NCI-H2196 treated with DMSO at 0.1 percent for 48 hours (cell line): Measurements from ENCODE around the gene ZIC2.
"Not testable (repeated sequence)": the region's sequence is repeated elsewhere in the genome, so short reads cannot be mapped to it uniquely, and the experiment has no call there.

Experiments used
- DNase-seq: peaks from one replicate; lab custom pipeline; 2025; ENCODE audit not compliant: unreplicated experiment; lab: John Stamatoyannopoulos, UW

The ZIC2 gene

DNA sequence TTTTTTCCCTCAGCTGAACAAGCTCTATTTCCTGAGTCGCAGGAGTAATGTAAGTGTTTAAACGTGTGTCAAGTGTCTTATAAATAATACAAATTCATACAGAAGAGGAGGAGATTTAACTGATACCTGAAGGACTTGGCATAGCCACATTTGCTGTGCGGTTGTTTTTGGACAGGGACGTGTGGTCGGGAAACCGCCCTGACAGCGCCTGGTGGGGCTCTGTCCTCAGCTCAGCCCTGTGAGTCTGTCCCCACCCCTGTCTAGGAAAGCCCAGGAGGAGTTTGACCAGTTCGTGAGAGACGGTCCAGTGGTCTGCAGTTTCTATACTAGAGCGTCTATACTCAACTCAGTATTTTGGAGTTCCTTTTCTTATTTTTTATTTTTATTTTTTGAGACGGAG lies 16.7 kb downstream of the ZIC2 start:
- no peak for DNase-seq

DNA sequence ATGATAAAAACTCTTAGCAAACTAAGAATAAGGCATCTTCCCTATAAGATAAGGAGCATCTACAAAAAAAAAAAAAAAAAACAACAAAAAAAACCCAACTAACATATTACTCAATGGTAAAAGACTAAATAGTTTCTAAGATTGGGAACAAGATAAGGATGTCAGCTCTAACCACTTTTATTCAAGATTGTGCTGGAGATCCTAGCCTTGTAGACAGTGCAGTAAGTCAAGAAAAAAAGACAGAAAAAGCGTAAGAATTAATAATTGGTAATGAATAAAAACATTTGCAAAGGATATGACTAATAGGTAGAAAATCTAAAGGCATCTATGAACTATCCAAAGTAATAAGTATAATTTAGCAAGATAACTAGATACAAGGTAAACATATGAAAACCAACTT lies 33.0 kb downstream of the ZIC2 start:
- DNase-seq: no peak

DNA sequence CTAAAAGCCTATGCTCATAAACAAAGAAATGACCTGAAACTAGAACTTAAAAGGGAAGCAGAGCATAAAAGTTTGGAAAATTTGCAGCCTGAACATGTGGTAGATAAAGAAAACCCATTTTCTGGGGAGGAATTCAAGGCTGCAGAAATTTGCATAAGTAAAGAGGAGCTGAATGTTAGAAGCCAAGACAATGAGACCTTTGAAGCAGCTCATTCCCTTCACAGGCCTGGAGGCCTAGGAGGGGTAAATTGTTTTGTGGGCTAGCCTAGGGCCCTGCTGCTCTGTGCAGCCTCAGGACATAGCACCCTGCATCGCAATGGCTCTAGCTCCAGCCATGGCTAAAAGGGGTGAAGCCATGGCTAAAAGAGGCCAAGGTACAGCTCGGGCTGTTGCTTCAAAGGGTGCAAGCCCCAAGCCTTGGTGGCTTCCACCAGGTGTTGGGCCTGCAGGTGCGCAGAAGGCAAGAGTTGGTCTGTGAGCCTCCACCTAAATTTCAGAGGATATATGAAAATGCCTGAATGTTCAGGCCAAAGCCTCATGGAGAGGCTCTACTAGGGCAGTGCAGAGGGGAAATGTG lies 38.3 kb downstream of the ZIC2 start:
- no peak for DNase-seq

DNA sequence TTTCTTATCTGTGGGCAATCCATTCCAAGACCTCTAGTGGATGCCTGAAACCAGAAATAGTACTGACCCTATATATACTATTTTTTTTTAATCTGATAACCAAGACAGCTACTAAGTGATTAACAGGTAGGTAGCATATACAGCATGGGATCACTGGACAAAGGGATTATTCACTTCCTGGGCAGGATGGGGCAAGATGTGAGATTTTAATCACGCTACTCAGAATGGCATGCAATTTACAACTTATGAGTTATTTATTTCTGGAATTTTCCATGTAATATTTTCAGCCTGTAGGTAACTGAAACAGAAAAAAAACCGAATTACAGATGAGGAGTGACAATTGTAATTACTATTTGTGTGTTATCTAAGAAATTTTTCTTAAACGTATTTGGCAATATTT lies 41.2 kb downstream of the ZIC2 start:
- DNase-seq: no peak

DNA sequence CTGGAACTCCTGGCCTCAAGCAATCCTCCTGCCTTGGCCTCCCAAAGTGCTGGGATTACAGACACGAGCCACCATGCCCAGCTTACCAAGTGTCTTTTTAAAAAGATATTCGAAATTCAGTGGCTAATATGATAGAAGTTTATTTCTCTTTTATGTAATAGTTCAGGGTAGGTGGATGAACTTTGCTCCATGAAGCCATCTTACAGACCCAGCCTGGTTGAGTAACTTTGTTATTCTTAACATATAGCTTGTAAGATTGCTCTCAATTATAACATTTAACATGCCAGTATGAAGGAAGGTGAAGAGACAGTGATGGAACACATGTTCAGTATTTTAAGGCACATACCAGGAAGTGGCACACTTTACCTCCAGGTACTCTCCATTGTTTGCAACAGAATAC lies 42.4 kb downstream of the ZIC2 start:
- no peak for DNase-seq

DNA sequence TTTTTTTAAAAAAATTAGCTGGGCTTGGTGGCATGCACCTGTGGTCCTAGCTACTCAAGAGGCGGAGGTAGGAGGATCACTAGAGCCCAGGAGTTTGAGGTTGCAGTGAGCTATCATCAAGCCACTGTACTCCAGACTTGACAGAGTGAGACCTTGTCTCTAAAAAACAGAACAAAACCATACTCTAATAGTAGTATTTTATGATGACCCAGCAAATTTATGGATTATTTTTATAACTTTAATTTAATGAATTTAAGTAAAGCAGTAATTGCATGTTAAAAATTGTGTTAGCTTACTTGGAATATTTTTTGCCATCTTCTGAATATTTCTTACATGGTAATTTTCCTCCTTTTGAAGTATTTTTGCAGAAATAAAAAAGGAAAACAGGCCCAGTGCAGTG lies 48.3 kb downstream of the ZIC2 start:
- DNase-seq: no peak

DNA sequence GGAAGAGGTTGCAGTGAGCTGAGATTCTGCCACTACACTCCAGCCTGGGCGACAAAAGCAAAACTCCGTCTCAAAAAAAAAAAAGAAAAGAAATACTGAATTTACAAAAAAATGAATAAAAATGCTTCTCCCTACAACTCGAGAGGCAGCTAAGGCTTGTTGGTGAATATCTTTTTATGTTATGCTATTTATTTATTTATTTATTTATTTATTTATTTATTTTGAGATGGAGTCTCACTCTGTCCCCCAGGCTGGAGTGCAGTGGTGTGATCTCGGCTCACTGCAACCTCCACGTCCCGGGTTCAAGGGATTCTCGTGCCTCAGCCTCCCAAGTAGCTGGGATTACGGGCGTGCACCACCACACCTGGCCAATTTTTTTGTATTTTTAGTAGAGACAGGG lies 51.1 kb downstream of the ZIC2 start:
- not testable (repeated sequence) for DNase-seq

DNA sequence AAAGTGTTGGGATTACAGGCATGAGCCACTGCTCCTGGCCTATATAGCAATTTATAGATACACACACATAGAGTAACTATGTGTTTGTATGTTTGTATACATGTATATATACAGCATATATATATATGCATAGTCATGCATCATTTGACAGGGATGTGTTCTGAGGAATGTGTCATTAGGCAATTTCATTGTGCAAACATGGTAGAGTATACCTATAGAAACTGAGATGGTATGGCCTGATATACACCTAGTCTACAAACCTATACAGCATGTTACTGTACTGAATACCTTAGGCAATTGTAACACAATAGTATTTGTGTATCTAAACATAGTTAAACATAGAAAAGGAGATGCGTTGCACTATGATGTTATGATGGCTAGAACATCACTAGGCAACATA lies 54.4 kb downstream of the ZIC2 start:
- DNase-seq: no peak
